Colonic mucosa (tissue), 4 donors: ENCODE measurements around the gene GFER. TPM values are rescaled to one million over a fixed set of nuclear protein-coding genes. Genes with fewer than 3 reads are reported as not detected.
A peak's percentile ranks its signal among the peaks of the same experiment; 100 is the strongest.
"Not testable (repeated sequence)": the region's sequence is repeated elsewhere in the genome, so short reads cannot be mapped to it uniquely, and the experiment has no call there.

Source experiments
- DNase-seq: peaks from one replicate; pipeline ENCODE4 v3.0.0-alpha.2; 2020
- H3K27ac ChIP-seq: fragments of 200-600 bp; one replicate; pipeline ENCODE4 v1.8.0; 2021
- H3K27me3 ChIP-seq: fragments of 200-600 bp; one replicate; pipeline ENCODE4 v1.8.0; 2021
- H3K36me3 ChIP-seq: fragments of 200-600 bp; one replicate; pipeline ENCODE4 v1.8.0; 2021
- H3K4me1 ChIP-seq: fragments of 200-600 bp; one replicate; pipeline ENCODE4 v1.8.0; 2021; ENCODE audit warnings: mild to moderate bottlenecking
- H3K4me3 ChIP-seq: fragments of 200-600 bp; one replicate; pipeline ENCODE4 v1.8.0; 2021
- H3K9ac ChIP-seq, 2 donors: one replicate each; pipeline ENCODE4 v1.7.0; 2013; ENCODE audit warnings: control low read depth in 2 of 2, low read depth in 2 of 2, low read length in 2 of 2
- H3K9me3 ChIP-seq: fragments of 200-600 bp; one replicate; pipeline ENCODE4 v1.8.0; 2021
- intact Hi-C: fragments of 100-400 bp; cut with DNase I; formaldehyde crosslinking; loops from one replicate; pipeline ENCODE4 v1.14.1; 2022
- total RNA-seq, 2 donors: library from RNA; stranded (reverse); fragmentation: NEBNext Ultra II Directional in 1 of 2; extraction: Animal tissue kit (Norgen Biotek cat#: 25700) in 1 of 2; gene quantifications; one replicate each; pipeline ENCODE4 v1.2.1, GENCODE V29; 2021
- TF ChIP-seq, protein P1 (sequence below): fragments of 200-600 bp; IDR thresholded peaks from one replicate; pipeline ENCODE4 v1.8.0; 2022; ENCODE audit warnings: antibody characterized with exemption, mild to moderate bottlenecking
- donor health status: healthy.
- donor health status: DM: no; HTN: no; CAD: no.
- donor health status: DM: no; HTN: no; CAD: no.

The GFER gene
- total RNA-seq, 2 donors from 2014 or later = 76.6 to 79.5 TPM

DNA sequence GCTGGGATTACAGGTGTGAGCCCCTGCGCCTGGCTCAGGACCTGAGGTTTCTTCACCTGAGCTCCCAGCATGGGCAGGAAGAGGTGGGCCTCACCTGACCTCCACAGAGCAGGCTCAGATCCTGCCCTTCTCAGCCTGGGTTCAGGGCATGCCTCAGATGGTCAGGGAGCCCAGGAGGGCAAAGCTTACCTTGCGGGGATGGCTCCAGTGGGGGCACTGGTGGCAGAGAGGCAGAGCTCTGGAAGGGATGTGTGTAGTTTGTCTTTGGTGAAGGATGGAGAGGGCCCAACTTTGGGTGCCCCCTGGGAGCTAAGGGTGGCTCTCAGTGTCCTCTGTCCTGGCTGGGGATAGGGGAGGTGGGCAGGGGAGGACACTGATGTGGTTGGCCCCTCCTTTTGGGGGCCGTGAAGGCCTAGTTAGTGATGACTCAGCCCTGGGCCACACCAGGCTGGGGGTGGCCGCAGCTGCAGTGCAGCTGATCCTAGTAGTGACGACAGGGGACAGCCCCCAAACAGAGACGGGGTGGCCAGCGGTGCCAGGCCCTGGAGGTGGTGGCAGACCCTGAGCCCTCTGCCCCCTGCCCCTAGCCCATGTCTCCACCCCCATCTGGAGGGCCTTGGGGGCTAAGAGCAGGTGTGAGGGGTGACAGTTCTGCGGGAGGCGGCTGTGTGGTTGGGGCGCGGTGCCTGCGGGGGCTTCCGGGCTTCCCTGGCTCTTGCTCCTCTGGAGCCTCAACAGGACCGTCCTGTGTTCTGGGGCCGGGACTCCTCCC, 48.5 kb downstream of the GFER start:
- H3K9ac ChIP-seq = peak overlapping the region; percentile 43 to 63
- no peaks in the 10 kb centered on the region for H3K9me3 ChIP-seq
- TF ChIP-seq, protein P1, sequence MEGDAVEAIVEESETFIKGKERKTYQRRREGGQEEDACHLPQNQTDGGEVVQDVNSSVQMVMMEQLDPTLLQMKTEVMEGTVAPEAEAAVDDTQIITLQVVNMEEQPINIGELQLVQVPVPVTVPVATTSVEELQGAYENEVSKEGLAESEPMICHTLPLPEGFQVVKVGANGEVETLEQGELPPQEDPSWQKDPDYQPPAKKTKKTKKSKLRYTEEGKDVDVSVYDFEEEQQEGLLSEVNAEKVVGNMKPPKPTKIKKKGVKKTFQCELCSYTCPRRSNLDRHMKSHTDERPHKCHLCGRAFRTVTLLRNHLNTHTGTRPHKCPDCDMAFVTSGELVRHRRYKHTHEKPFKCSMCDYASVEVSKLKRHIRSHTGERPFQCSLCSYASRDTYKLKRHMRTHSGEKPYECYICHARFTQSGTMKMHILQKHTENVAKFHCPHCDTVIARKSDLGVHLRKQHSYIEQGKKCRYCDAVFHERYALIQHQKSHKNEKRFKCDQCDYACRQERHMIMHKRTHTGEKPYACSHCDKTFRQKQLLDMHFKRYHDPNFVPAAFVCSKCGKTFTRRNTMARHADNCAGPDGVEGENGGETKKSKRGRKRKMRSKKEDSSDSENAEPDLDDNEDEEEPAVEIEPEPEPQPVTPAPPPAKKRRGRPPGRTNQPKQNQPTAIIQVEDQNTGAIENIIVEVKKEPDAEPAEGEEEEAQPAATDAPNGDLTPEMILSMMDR = no peak
- DNase-seq = no peak
- H3K4me3 ChIP-seq = no peak overlapping the region
- H3K27ac ChIP-seq = peak overlapping the region; percentile 77
- peaks cover 11% of the 10 kb centered on the region for H3K4me1 ChIP-seq
- no peaks in the 10 kb centered on the region for H3K27me3 ChIP-seq
- intact Hi-C loops = no loop called here
- no peaks in the 10 kb centered on the region for H3K36me3 ChIP-seq

DNA sequence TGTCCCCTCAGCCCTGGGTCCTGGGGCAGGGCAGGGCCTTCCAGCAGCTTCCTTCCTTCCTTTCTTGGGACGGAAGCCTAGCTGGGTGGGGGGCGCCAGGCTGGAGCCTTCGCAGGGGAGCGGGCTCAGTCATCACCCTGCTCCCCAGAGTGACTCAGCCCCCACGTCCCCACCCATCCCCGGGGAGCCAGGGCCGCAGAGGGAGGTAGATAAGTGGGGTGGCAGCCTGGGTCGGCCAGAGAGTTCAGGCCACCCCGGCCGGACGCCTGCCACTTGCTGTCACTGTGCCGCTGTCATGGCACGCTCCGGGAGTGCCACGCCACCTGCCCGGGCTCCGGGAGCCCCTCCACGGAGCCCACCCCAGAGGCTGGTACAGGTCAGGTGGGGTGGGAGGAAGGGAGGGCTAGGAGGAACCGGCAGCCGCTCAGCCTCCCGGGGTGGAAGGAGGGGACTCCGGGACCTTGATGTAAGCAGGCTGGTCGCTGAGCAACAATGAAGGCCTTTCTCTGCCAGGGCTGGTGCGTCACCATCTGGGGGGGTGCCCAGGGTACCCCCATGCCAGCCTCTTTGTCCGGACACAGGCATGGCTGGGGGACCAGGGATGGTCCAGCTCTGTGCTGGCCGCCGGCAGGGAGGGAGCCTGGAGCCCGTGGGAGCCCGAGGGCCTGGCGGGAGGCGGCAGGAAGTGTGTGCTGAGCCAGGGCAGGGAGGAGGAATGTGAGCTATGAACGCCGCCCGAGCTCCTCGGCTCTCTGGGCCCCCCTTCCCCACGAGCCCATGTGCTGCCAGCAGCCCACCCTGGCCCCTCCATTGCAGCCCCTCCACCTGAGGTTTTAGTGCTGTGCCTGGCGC, 49.3 kb downstream of the GFER start:
- H3K9ac ChIP-seq = peak overlapping the region; percentile 43 to 63

DNA sequence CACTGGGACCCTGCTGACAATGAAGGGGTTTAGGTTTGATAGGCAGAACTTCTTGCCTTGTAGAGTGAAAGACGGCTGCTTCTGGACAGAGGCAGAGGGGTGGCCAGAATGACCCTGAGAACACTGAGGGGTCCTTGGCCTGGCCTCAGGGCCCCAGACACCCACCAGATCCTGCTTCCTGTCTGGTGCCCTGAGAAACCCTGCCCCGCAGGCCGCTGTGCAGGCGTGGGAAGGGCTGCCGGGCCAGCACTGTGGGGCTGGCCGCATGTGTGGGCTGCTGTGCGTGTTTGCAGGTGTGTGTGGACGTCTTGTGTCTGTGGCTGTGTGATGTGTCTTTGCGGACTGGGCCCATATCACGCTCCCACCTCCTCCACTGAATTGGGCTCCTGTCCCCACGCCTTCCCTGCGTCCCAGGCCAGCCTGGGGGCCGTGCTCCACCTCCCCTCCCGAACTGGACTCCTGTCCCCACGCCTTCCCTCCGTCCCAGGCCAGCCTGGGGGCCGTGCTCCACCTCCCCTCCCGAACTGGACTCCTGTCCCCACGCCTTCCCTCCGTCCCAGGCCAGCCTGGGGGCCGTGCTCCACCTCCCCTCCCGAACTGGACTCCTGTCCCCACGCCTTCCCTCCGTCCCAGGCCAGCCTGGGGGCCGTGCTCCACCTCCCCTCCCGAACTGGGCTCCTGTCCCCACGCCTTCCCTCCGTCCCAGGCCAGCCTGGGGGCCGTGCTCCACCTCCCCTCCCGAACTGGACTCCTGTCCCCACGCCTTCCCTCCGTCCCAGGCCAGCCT, 50.1 kb downstream of the GFER start:
- H3K4me3 ChIP-seq = peak overlapping the region; percentile 6
- H3K36me3 ChIP-seq, H3K9me3 ChIP-seq, intact Hi-C loops, DNase-seq, H3K27me3 ChIP-seq: not testable (repeated sequence)
- H3K9ac ChIP-seq = peak overlapping the region; percentile 43 to 55
- H3K27ac ChIP-seq = peak overlapping the region; percentile 77
- peaks cover 16% of the 10 kb centered on the region for H3K4me1 ChIP-seq

More for the DNA sequence above, 49.3 kb downstream of the GFER start:
- no peaks in the 10 kb centered on the region for H3K27me3 ChIP-seq
- TF ChIP-seq, protein P1 = no peak
- H3K4me3 ChIP-seq = peak overlapping the region; percentile 6
- no peak for DNase-seq
- no peaks in the 10 kb centered on the region for H3K9me3 ChIP-seq
- H3K36me3 ChIP-seq = no peaks in the 10 kb centered on the region
- intact Hi-C loops = no loop called here
- peak overlapping the region; percentile 77 for H3K27ac ChIP-seq
- H3K4me1 ChIP-seq = peaks cover 11% of the 10 kb centered on the region

GRCh38 chr16:2034696-2035430, 50.9 kb downstream of the GFER start:
- Histone ChIP-seq H3K4me3 (peak overlapping the region; percentile 1), H3K9ac (peak overlapping the region; percentile 26 to 40), H3K27ac (peak overlapping the region; percentile 73), H3K36me3 (no peaks in the 10 kb centered on the region), H3K27me3 (no peaks in the 10 kb centered on the region), H3K4me1 (peaks cover 22% of the 10 kb centered on the region), H3K9me3 (no peaks in the 10 kb centered on the region)
- no peak for DNase-seq
- intact Hi-C loops = no loop called here
- TF ChIP-seq, protein P1 = no peak

- H3K27ac ChIP-seq = peak overlapping the region; percentile 73
- peak overlapping the region; percentile 26 to 40 for H3K9ac ChIP-seq
- no peaks in the 10 kb centered on the region for H3K27me3 ChIP-seq
- no peaks in the 10 kb centered on the region for H3K36me3 ChIP-seq
- peak; percentile 48 for DNase-seq
- TF ChIP-seq, protein P1 = no peak
- intact Hi-C loops = no loop called here
- peaks cover 28% of the 10 kb centered on the region for H3K4me1 ChIP-seq
- no peaks in the 10 kb centered on the region for H3K9me3 ChIP-seq
- peak overlapping the region; percentile 1 for H3K4me3 ChIP-seq
Observed at GRCh38 chr16:2035431-2036199, 51.6 kb downstream of the GFER start.
